ENCODE results near the gene MID2. TPM values are rescaled to one million over a fixed set of nuclear protein-coding genes. Genes with fewer than 3 reads are reported as not detected.
"Not testable (repeated sequence)": the region's sequence is repeated elsewhere in the genome, so short reads cannot be mapped to it uniquely, and the experiment has no call there.

Gene MID2
- polyA plus RNA-seq, 5 donors = 13.5 to 21.8 (median 20.2) TPM

GRCh38 chrX:107836958-107837357, 11.3 kb downstream of the MID2 start:
- DNase-seq = no peak

GRCh38 chrX:107840971-107841370, 15.3 kb downstream of the MID2 start:
- DNase-seq = no peak

GRCh38 chrX:107842715-107843400, 17.2 kb downstream of the MID2 start:
- no peak for DNase-seq

- DNase-seq = no peak
These were observed 20.0 kb downstream of the MID2 start for GRCh38 chrX:107845625-107846024.

GRCh38 chrX:107848591-107848990, 22.9 kb downstream of the MID2 start:
- DNase-seq = no peak

GRCh38 chrX:107849747-107850421, 24.2 kb downstream of the MID2 start:
- no peak for DNase-seq

GRCh38 chrX:107850422-107850765, 24.7 kb downstream of the MID2 start:
- no peak for DNase-seq

GRCh38 chrX:107851215-107851614, 25.5 kb downstream of the MID2 start:
- no peak for DNase-seq

GRCh38 chrX:107851665-107852064, 26.0 kb downstream of the MID2 start:
- not testable (repeated sequence) for DNase-seq

- DNase-seq = no peak
These were observed 30.6 kb downstream of the MID2 start for GRCh38 chrX:107856289-107856688.

GRCh38 chrX:107857041-107857440, 31.4 kb downstream of the MID2 start:
- DNase-seq = not testable (repeated sequence)

GRCh38 chrX:107857837-107858236, 32.2 kb downstream of the MID2 start:
- no peak for DNase-seq

GRCh38 chrX:107861056-107861455, 35.4 kb downstream of the MID2 start:
- no peak for DNase-seq

GRCh38 chrX:107871136-107871535, 45.5 kb downstream of the MID2 start:
- no peak for DNase-seq

- no peak for DNase-seq
These were observed 52.4 kb downstream of the MID2 start for GRCh38 chrX:107878106-107878505.

GRCh38 chrX:107880054-107880610, 54.5 kb downstream of the MID2 start:
- no peak for DNase-seq

GRCh38 chrX:107894038-107894437, 68.4 kb downstream of the MID2 start:
- DNase-seq = peak in 1 of 2 donors; percentile 8

- DNase-seq = no peak
These were observed 77.1 kb downstream of the MID2 start for GRCh38 chrX:107902721-107903120.

GRCh38 chrX:107905366-107905765, 79.7 kb downstream of the MID2 start:
- DNase-seq = no peak

GRCh38 chrX:107924136-107924746, 98.6 kb downstream of the MID2 start:
- DNase-seq = no peak

- DNase-seq = no peak
These were observed 108.6 kb downstream of the MID2 start for GRCh38 chrX:107934262-107934661.

GRCh38 chrX:107935200-107935599, 109.5 kb downstream of the MID2 start:
- no peak for DNase-seq

All from right lung (tissue), 5 donors.